GM12873 (cell line): ENCODE measurements around the gene ARID4A.
A peak's percentile ranks its signal among the peaks of the same experiment; 100 is the strongest.

Source experiments
- CTCF ChIP-seq: IDR thresholded peaks from 2 replicates; pipeline ENCODE4 v1.5.1; 2012; ENCODE audit warnings: low read depth, mild to moderate bottlenecking, moderate library complexity, low read length, control low read depth; ENCODE audit not compliant: insufficient read depth; ENCODE audit errors: missing control alignments

Gene ARID4A, protein sequence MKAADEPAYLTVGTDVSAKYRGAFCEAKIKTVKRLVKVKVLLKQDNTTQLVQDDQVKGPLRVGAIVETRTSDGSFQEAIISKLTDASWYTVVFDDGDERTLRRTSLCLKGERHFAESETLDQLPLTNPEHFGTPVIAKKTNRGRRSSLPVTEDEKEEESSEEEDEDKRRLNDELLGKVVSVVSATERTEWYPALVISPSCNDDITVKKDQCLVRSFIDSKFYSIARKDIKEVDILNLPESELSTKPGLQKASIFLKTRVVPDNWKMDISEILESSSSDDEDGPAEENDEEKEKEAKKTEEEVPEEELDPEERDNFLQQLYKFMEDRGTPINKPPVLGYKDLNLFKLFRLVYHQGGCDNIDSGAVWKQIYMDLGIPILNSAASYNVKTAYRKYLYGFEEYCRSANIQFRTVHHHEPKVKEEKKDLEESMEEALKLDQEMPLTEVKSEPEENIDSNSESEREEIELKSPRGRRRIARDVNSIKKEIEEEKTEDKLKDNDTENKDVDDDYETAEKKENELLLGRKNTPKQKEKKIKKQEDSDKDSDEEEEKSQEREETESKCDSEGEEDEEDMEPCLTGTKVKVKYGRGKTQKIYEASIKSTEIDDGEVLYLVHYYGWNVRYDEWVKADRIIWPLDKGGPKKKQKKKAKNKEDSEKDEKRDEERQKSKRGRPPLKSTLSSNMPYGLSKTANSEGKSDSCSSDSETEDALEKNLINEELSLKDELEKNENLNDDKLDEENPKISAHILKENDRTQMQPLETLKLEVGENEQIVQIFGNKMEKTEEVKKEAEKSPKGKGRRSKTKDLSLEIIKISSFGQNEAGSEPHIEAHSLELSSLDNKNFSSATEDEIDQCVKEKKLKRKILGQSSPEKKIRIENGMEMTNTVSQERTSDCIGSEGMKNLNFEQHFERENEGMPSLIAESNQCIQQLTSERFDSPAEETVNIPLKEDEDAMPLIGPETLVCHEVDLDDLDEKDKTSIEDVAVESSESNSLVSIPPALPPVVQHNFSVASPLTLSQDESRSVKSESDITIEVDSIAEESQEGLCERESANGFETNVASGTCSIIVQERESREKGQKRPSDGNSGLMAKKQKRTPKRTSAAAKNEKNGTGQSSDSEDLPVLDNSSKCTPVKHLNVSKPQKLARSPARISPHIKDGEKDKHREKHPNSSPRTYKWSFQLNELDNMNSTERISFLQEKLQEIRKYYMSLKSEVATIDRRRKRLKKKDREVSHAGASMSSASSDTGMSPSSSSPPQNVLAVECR

DNA sequence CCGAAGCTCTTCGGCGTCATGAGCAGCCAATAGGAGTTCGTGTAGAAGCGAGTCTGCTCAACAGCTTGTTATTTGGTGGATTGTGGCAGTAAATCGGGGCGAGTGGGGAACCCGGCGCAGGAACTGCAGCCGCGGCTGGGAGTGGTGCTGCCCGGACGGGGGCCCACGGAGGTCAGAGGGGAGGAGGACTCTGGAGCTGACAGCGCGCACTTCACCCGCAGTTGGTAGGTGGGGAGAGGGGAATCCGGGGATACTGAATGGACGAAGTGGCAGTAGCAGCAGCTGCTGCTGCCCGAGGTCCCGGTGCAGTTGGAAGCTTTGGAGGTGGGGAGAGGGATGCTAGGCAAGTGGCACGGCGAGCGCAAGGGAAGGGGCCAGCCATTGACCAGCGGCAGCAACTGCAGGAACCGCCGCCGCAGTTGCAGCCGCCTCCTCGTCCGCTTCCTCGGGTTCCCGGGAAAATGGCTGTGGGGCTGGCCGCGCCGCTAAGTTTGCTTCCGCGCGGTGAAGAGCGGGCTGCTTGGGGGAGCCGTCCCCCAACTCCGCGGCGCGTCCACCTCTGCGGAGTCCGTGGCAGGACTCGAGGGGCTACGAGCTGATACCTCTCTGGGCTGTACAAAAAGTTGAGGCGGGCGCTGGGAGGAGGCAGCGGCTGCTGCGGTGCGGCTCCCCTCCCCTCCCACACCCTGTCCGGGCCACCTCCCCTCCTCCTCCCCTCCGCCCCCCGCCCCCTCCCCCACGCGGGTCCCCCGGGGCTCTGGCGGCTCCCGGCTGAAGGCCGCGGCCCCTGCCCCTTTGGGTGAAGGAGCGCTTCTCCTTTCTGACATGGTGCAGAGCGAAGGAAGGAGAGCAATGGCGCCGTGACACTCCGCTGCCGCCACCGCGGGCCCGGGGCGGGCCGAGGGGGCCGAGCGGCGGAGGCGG, at the start of gene ARID4A:
ARID4A (plus strand) TSS at position 79 of the 924 bp plus-strand sequence. CDS start 1,300 bp downstream, outside the sequence.
- no peak for TF ChIP-seq CTCF

- no peak for TF ChIP-seq CTCF
Observed at GRCh38 chr14:58249611-58250010, 48.7 kb upstream of the ARID4A start.

- no peak for TF ChIP-seq CTCF
Observed at GRCh38 chr14:58258156-58258555, 40.2 kb upstream of the ARID4A start.

- no peak for TF ChIP-seq CTCF
Observed at GRCh38 chr14:58265401-58265800, 33.0 kb upstream of the ARID4A start.

- TF ChIP-seq CTCF = no peak
Observed at GRCh38 chr14:58270628-58271027, 27.7 kb upstream of the ARID4A start.

- TF ChIP-seq CTCF = peak; percentile 25
Observed at GRCh38 chr14:58272588-58273372, 25.6 kb upstream of the ARID4A start.
